HG03354 (cell line): Measurements from ENCODE around the gene COPS9.

Experiments
- ATAC-seq: cut with Tn5 transposase; IDR thresholded peaks from one replicate; pipeline ENCODE4 v1.9.1; 2021; ENCODE audit warnings: mild to moderate bottlenecking; ENCODE audit not compliant: unreplicated experiment, poor library complexity, severe bottlenecking

COPS9 gene

GRCh38 chr2:240151477-240152031 lies 15.4 kb upstream of the COPS9 start:
- no peak for ATAC-seq

- ATAC-seq: no peak
Observed at GRCh38 chr2:240149943-240150784, 14.1 kb upstream of the COPS9 start.

GRCh38 chr2:240147911-240148587 lies 11.9 kb upstream of the COPS9 start:
- ATAC-seq: no peak

- no peak for ATAC-seq
Observed at GRCh38 chr2:240147382-240147781, 11.3 kb upstream of the COPS9 start.

- no peak for ATAC-seq
Observed at GRCh38 chr2:240146627-240147278, 10.6 kb upstream of the COPS9 start.

GRCh38 chr2:240146141-240146561 lies 10.0 kb upstream of the COPS9 start:
- no peak for ATAC-seq

- no peak for ATAC-seq
Observed at GRCh38 chr2:240145461-240145860, 9.4 kb upstream of the COPS9 start.

- no peak for ATAC-seq
Observed at GRCh38 chr2:240144649-240145261, 8.7 kb upstream of the COPS9 start.

- peak; percentile 72 for ATAC-seq
Observed at GRCh38 chr2:240143801-240144648, 7.9 kb upstream of the COPS9 start.

GRCh38 chr2:240143276-240143675 lies 7.2 kb upstream of the COPS9 start:
- ATAC-seq: no peak

- ATAC-seq: no peak
Observed at GRCh38 chr2:240142859-240143258, 6.8 kb upstream of the COPS9 start.

GRCh38 chr2:240142256-240142775 lies 6.2 kb upstream of the COPS9 start:
- no peak for ATAC-seq

GRCh38 chr2:240141736-240142135 lies 5.6 kb upstream of the COPS9 start:
- no peak for ATAC-seq

- ATAC-seq: no peak
Observed at GRCh38 chr2:240140920-240141319, 4.8 kb upstream of the COPS9 start.

- no peak for ATAC-seq
Observed at GRCh38 chr2:240140511-240140910, 4.4 kb upstream of the COPS9 start, which contains the start of gene OTOS. Gene OTOS (minus strand): TSS chr2:240140658. CDS start chr2:240140326, 332 bp downstream.

- no peak for ATAC-seq
Observed at GRCh38 chr2:240139666-240140393, 3.7 kb upstream of the COPS9 start.

- ATAC-seq: no peak
Observed at GRCh38 chr2:240139011-240139441, 2.9 kb upstream of the COPS9 start.
